Natural killer cell (primary cell): Measurements from ENCODE around the gene ENHO. TPM values are rescaled to one million over a fixed set of nuclear protein-coding genes. Genes with fewer than 3 reads are reported as not detected.

Experiments
- ATAC-seq, 3 donors: fragments of 150-1000 bp in 2 of 3; fragments of 200-7000 bp in 1 of 3; cut with Tn5 transposase; 1 replicate in 1 of 3; 2 replicates in 2 of 3; pipeline ENCODE4 v1.10.0; 2021; ENCODE audit warnings: mild to moderate bottlenecking in 2 of 3, moderate library complexity in 2 of 3
- DNase-seq, 2 donors: peaks; one replicate each; pipeline versions ENCODE4 v3.0.0 to v3.0.0-alpha.2; 2013 to 2021; ENCODE audit warnings: mixed read lengths in 1 of 2
- H3K27ac ChIP-seq: one replicate; pipeline ENCODE4 v1.5.1; 2013; ENCODE audit warnings: mild to moderate bottlenecking, low read length
- H3K27me3 ChIP-seq: one replicate; pipeline ENCODE4 v1.6.1; 2013; ENCODE audit warnings: low read length; ENCODE audit not compliant: control insufficient read depth, insufficient read depth
- H3K36me3 ChIP-seq: one replicate; pipeline ENCODE4 v1.6.1; 2013; ENCODE audit warnings: low read length; ENCODE audit not compliant: control insufficient read depth, insufficient read depth
- H3K4me1 ChIP-seq: one replicate; pipeline ENCODE4 v1.6.1; 2013; ENCODE audit warnings: low read length; ENCODE audit not compliant: control insufficient read depth, insufficient read depth
- H3K4me3 ChIP-seq: one replicate; pipeline ENCODE4 v1.5.1; 2013; ENCODE audit warnings: low read length
- H3K9me3 ChIP-seq: one replicate; pipeline ENCODE4 v1.6.1; 2013; ENCODE audit warnings: low read length; ENCODE audit not compliant: control insufficient read depth, insufficient read depth
- H3K27ac Mint-ChIP-seq, 2 donors: one replicate each; pipeline ENCODE4 v1.8.0; 2022; ENCODE audit warnings: mild to moderate bottlenecking in 2 of 2, mixed read lengths in 2 of 2, moderate library complexity in 1 of 2
- H3K27me3 Mint-ChIP-seq, 2 donors: one replicate each; pipeline ENCODE4 v1.8.0; 2022; ENCODE audit warnings: low read depth in 2 of 2, mixed read lengths in 2 of 2
- H3K36me3 Mint-ChIP-seq: one replicate; pipeline ENCODE4 v1.8.0; 2022; ENCODE audit warnings: mixed read lengths
- H3K4me1 Mint-ChIP-seq, 2 donors: one replicate each; pipeline ENCODE4 v1.8.0; 2022; ENCODE audit warnings: mixed read lengths in 2 of 2
- H3K4me3 Mint-ChIP-seq: one replicate; pipeline ENCODE4 v1.8.0; 2022; ENCODE audit warnings: mild to moderate bottlenecking, moderate library complexity, mixed read lengths
- H3K9me3 Mint-ChIP-seq, 2 donors: one replicate each; pipeline ENCODE4 v1.8.0; 2022; ENCODE audit warnings: mixed read lengths in 2 of 2
- WGBS: methylation state at CpG from one replicate; pipeline ENCODE4 v1.1.7; 2013; ENCODE audit warnings: missing lambda C conversion rate; ENCODE audit not compliant: insufficient coverage; 5-methylcytosine and 5-hydroxymethylcytosine counted together
- intact Hi-C: fragments of 100-400 bp; cut with micrococcal nuclease; formaldehyde crosslinking; loops from one replicate; pipeline ENCODE4 v1.14.2; 2022
- total RNA-seq, 4 donors: library from RNA; stranded (reverse); fragments of 120-200 nt in 1 of 4; gene quantifications; one replicate each; pipeline versions ENCODE4 v1.2.3 to v1.2.4, GENCODE V29; 2013 to 2022
- TF ChIP-seq, protein P1 (sequence below): fragments of 200-600 bp; IDR thresholded peaks from one replicate; pipeline ENCODE4 v1.8.0; 2022; ENCODE audit warnings: antibody characterized with exemption

ENHO gene
- total RNA-seq, 3 donors from 2014 or later (not counting 1 experiment from before 2014, with no cell fraction given): 0.34 to 1.7 TPM; not detected in 1

DNA sequence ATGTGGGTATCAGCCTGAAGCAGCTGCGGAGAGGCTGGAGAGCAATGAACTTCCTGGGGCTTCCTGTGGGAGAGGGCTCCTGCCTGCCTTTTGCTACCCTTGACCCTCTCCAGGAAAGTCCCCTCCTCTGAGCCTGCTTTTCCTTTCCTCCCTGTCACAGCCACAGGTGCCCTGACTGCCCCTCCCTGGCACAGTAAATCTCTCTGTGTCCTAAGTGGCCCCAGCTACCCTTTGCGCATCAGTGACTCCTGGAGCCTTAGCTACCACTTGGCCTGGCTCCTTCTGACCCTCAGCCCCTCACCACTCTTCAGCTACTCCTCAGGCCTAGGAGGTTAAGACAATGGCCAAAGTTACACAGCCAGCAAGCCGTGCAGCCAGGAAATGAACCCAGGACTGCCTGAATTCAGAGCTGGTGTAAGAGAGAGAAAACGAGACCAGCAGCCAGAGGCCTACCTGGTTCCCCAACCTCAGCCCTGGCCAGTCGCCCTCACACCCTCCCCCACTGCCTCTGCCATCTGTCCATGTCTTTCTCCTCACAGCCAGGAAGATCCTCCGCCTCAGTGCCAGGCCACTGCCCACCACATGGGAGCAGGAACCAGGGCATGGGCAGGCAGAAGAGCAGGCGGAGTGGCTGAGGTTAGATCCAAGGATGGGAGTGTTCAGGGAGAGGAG, 48.2 kb upstream of the ENHO start:
- no peak overlapping the region for H3K4me3 ChIP-seq
- intact Hi-C loops: no loop called here

DNA sequence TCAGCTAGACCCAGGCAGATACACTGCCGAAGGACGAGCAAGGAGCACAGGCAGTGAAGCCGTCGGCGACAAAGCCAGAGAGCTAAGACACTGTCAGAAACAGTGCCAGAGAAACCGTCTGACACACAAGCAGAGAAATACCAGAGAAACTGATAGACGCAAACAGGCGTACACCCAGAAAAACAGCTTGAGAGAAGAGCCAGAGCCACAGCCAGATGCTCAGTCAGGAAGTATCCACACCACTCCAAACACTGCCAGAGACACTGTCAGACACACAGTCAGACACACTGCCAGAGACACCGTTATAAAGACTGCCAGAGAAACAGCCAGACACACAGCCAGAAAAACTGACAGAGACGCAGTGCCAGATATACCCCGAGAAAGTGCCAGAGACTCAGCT, 47.6 kb upstream of the ENHO start:
- ATAC-seq: no peak
- Histone ChIP-seq H3K27me3 (no peaks in the 10 kb centered on the region), H3K36me3 (no peaks in the 10 kb centered on the region), H3K4me3 (no peak overlapping the region), H3K27ac (no peak overlapping the region), H3K9me3 (no peaks in the 10 kb centered on the region), H3K4me1 (no peaks in the 10 kb centered on the region)
- no peak for DNase-seq
- no peak overlapping the region for H3K27ac Mint-ChIP-seq
- 85% methylated on average over 11 of the region's 11 CpGs for WGBS
- TF ChIP-seq, protein P1, sequence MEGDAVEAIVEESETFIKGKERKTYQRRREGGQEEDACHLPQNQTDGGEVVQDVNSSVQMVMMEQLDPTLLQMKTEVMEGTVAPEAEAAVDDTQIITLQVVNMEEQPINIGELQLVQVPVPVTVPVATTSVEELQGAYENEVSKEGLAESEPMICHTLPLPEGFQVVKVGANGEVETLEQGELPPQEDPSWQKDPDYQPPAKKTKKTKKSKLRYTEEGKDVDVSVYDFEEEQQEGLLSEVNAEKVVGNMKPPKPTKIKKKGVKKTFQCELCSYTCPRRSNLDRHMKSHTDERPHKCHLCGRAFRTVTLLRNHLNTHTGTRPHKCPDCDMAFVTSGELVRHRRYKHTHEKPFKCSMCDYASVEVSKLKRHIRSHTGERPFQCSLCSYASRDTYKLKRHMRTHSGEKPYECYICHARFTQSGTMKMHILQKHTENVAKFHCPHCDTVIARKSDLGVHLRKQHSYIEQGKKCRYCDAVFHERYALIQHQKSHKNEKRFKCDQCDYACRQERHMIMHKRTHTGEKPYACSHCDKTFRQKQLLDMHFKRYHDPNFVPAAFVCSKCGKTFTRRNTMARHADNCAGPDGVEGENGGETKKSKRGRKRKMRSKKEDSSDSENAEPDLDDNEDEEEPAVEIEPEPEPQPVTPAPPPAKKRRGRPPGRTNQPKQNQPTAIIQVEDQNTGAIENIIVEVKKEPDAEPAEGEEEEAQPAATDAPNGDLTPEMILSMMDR: no peak
- H3K9me3 Mint-ChIP-seq: no peaks in the 10 kb centered on the region
- intact Hi-C loops: no loop called here
- no peaks in the 10 kb centered on the region for H3K36me3 Mint-ChIP-seq
- no peaks in the 10 kb centered on the region for H3K4me1 Mint-ChIP-seq
- H3K27me3 Mint-ChIP-seq: peaks cover 18 to 28% of the 10 kb centered on the region in 2 donors
- H3K4me3 Mint-ChIP-seq: no peak overlapping the region

More for the DNA sequence above, 48.2 kb upstream of the ENHO start:
- Histone ChIP-seq H3K36me3 (no peaks in the 10 kb centered on the region), H3K9me3 (no peaks in the 10 kb centered on the region), H3K27ac (no peak overlapping the region), H3K27me3 (no peaks in the 10 kb centered on the region), H3K4me1 (no peaks in the 10 kb centered on the region)
- Mint-ChIP-seq H3K36me3 (no peaks in the 10 kb centered on the region), H3K4me1 (no peaks in the 10 kb centered on the region), H3K4me3 (no peak overlapping the region), H3K9me3 (no peaks in the 10 kb centered on the region), H3K27ac (no peak overlapping the region), H3K27me3 (peaks cover 21 to 32% of the 10 kb centered on the region in 2 donors)
- DNase-seq (no peak), ATAC-seq (no peak)
- WGBS: 79% methylated on average over 7 of the region's 7 CpGs
- TF ChIP-seq, protein P1: no peak

GRCh38 chr9:34568774-34569173, 46.0 kb upstream of the ENHO start:
- no peak overlapping the region for H3K27ac ChIP-seq
- WGBS: 74% methylated on average over 12 of the region's 12 CpGs
- Mint-ChIP-seq H3K9me3 (no peaks in the 10 kb centered on the region), H3K27ac (no peak overlapping the region), H3K36me3 (no peaks in the 10 kb centered on the region), H3K4me3 (no peak overlapping the region), H3K4me1 (no peaks in the 10 kb centered on the region), H3K27me3 (peaks cover 8 to 28% of the 10 kb centered on the region in 2 donors)
- TF ChIP-seq, protein P1: no peak
- H3K27me3 ChIP-seq: no peaks in the 10 kb centered on the region
- H3K4me3 ChIP-seq: no peak overlapping the region
- H3K4me1 ChIP-seq: no peaks in the 10 kb centered on the region
- intact Hi-C loops: no loop called here
- DNase-seq (no peak), ATAC-seq (no peak)
- H3K36me3 ChIP-seq: no peaks in the 10 kb centered on the region
- no peaks in the 10 kb centered on the region for H3K9me3 ChIP-seq

GRCh38 chr9:34568133-34568532, 45.3 kb upstream of the ENHO start:
- DNase-seq (no peak), ATAC-seq (no peak)
- Mint-ChIP-seq H3K4me3 (no peak overlapping the region), H3K4me1 (no peaks in the 10 kb centered on the region), H3K9me3 (no peaks in the 10 kb centered on the region), H3K27ac (no peak overlapping the region), H3K27me3 (peaks cover 8 to 31% of the 10 kb centered on the region in 2 donors), H3K36me3 (no peaks in the 10 kb centered on the region)
- TF ChIP-seq, protein P1: no peak
- H3K9me3 ChIP-seq: no peaks in the 10 kb centered on the region
- H3K4me1 ChIP-seq: no peaks in the 10 kb centered on the region
- H3K27ac ChIP-seq: no peak overlapping the region
- 84% methylated on average over 7 of the region's 7 CpGs for WGBS
- no peaks in the 10 kb centered on the region for H3K27me3 ChIP-seq
- no peak overlapping the region for H3K4me3 ChIP-seq
- intact Hi-C loops: no loop called here
- no peaks in the 10 kb centered on the region for H3K36me3 ChIP-seq
